Measurements from ENCODE around the gene TCERG1L.

Gene TCERG1L

DNA sequence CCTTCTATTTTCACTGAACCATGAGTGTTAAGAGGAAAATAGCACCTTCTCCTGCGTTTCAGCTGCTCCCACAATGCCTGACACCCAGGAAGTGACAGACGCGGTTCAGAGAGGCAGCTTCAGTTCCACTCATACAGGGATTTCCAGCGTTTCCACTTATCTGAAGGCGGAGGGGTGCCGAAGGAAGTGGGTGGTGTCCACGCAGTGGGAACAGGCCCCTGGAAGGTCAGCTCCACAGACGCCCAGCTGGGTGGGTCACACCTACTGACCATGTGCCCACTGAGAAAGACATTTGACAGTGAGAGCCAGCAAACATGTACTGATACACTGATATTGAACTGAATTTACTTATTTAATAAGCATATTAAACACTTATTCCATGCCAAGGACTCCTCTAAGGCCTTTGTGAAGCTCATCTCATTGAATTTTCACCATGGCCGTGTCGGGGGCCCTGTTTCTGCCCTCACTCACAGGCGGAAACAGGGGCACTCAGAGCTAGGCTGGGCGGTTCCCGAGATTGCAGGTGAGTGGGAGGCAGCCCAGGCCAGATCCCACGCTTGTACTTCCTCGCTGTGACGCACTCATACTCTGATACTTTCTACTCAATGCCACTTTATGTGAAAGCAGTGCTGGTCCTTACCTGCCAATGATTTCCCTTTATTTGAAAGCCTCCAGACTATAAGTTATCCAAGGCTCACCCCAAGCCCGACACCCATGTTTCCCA is 96.8 kb downstream of the TCERG1L start:
- no peak for DNase-seq
- TF ChIP-seq, protein P1, sequence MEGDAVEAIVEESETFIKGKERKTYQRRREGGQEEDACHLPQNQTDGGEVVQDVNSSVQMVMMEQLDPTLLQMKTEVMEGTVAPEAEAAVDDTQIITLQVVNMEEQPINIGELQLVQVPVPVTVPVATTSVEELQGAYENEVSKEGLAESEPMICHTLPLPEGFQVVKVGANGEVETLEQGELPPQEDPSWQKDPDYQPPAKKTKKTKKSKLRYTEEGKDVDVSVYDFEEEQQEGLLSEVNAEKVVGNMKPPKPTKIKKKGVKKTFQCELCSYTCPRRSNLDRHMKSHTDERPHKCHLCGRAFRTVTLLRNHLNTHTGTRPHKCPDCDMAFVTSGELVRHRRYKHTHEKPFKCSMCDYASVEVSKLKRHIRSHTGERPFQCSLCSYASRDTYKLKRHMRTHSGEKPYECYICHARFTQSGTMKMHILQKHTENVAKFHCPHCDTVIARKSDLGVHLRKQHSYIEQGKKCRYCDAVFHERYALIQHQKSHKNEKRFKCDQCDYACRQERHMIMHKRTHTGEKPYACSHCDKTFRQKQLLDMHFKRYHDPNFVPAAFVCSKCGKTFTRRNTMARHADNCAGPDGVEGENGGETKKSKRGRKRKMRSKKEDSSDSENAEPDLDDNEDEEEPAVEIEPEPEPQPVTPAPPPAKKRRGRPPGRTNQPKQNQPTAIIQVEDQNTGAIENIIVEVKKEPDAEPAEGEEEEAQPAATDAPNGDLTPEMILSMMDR (IDR thresholded peaks at IDR 0.05; ENCODE audit: low read depth, low read length) = no peak
- Histone ChIP-seq H3K4me3 (ENCODE audit: low read depth, low read length) (no peak overlapping the region), H3K36me3 (no peaks in the 10 kb centered on the region), H3K9me3 (ENCODE audit: severe bottlenecking) (no peaks in the 10 kb centered on the region), H3K27ac (no peak overlapping the region), H3K27me3 (ENCODE audit: insufficient read depth, low read depth, severe bottlenecking) (no peaks in the 10 kb centered on the region)

DNA sequence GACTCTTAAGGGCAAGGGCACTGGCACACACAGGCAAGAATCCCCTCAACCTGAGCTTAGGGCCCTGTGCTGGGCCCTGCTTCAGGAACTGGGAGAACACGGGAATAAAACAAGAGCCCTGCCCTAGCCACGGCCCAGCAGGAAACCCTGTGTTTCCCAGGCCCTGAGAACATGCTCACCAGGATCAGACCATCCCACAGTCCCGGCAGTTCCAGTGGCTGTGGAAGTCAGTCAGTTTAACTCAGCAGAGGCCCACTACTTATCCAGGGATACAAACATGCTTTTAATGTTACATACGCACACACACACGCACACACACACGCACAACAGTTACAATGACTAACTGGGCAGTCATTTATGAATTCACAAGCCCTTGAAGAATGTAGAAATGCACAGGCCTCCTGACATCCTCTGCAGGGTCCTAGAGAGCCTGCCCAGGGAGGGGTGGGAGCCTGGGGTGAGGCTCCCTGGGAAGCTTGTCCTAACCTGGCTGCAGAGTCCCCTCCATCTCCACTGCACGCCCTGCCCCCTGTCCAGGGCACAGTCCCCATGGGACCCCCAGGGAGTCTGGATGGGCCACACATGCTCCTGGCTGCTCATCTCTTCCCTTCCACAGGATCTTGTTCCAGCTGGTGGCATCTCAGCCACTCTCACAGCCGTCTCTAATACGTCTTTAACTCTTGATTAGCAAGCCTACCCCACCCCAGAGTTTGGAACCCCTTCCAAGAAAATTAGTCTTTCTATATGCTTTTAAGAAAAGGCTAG is 97.6 kb downstream of the TCERG1L start:
- no peaks in the 10 kb centered on the region for H3K27me3 ChIP-seq (ENCODE audit: insufficient read depth, low read depth, severe bottlenecking)
- no peak overlapping the region for H3K4me3 ChIP-seq (ENCODE audit: low read depth, low read length)
- DNase-seq = no peak
- H3K9me3 ChIP-seq (ENCODE audit: severe bottlenecking) = no peaks in the 10 kb centered on the region
- H3K27ac ChIP-seq = no peak overlapping the region
- TF ChIP-seq, protein P1 (IDR thresholded peaks at IDR 0.05; ENCODE audit: low read depth, low read length) = no peak
- H3K36me3 ChIP-seq = no peaks in the 10 kb centered on the region

DNA sequence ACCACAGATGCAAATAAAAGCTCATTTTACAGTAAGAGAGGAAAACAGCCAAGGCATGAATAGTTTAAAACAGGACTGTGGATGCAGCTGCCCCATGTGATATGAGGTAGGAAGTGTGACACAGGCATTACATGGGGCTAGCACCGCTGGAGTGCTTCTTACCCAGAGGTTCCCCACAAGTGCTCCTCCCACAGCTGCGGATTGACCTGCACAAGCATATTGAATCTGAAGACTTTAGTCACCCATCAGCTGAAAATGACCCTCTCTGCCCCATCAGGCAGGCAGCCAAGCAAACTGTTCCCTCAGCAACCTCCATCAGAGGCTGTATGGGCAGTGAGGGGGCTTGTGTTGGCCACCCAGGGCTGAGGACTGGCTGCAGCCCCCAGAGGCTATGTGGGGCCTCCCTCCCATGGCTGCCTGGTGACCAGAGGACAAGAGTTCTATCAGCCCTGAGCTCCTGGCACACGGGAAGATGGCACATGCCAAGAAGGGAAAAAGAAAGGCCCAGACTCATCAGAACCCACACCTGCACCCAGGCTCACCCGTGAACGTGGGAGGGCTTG is 98.7 kb downstream of the TCERG1L start:
- Histone ChIP-seq H3K27ac (no peak overlapping the region), H3K36me3 (no peaks in the 10 kb centered on the region), H3K9me3 (ENCODE audit: severe bottlenecking) (no peaks in the 10 kb centered on the region), H3K4me3 (ENCODE audit: low read depth, low read length) (no peak overlapping the region), H3K27me3 (ENCODE audit: insufficient read depth, low read depth, severe bottlenecking) (no peaks in the 10 kb centered on the region)
- TF ChIP-seq, protein P1 (IDR thresholded peaks at IDR 0.05; ENCODE audit: low read depth, low read length) = no peak
- DNase-seq = no peak

DNA sequence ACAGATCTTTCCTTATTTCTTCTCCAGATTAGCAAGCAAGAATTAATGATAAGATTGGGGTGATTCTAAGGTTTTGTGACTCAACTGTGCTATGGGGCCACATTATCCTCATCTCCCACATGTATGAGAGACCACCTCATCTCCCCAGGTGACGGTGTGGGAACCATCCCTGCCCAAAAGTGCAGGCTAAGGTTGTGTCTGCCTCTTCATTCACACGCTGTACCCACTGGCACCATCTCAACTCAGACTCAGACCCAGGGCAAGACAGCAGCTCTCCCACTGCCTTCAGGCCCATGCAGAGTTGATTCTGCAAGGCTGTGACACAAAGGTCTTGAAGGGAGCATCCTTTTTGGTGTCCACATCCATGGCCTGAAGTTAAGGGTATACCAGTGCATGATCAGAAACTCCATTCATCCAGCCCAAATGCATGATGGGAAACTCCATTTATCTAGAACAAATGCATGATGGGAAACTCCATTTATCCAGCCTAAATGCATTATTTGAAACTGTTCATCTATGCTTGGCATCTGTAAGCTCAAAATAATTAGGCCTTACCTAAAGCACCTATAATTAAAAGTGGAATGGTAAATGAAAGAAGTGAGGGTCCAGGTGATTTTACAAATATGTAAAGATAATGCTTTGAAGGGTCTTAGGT is 99.4 kb downstream of the TCERG1L start:
- Histone ChIP-seq H3K4me3 (ENCODE audit: low read depth, low read length) (no peak overlapping the region), H3K27me3 (ENCODE audit: insufficient read depth, low read depth, severe bottlenecking) (no peaks in the 10 kb centered on the region), H3K36me3 (no peaks in the 10 kb centered on the region), H3K9me3 (ENCODE audit: severe bottlenecking) (no peaks in the 10 kb centered on the region), H3K27ac (no peak overlapping the region)
- TF ChIP-seq, protein P1 (IDR thresholded peaks at IDR 0.05; ENCODE audit: low read depth, low read length) = no peak
- no peak for DNase-seq

DNA sequence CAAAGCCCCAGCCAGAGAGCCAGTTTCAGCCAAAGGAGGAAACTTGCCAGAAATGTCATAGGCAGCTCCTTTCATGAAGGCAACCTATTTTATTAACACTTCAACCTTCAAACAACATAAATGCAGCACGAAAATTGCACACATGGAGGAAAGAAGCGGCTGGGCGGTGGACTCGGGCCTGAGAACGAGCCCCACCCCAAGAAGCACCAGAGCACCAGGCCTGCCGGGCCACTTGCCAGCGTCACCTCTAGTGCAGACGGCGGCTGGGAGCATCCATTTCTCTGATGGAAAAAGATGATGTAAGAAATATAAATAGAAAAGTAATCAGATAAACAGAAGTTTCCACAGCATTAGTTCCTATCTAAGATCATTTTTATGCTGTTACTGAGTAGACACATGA is 100.0 kb downstream of the TCERG1L start:
- no peaks in the 10 kb centered on the region for H3K9me3 ChIP-seq (ENCODE audit: severe bottlenecking)

More for the DNA sequence above, 100.0 kb downstream of the TCERG1L start:
- no peaks in the 10 kb centered on the region for H3K27me3 ChIP-seq (ENCODE audit: insufficient read depth, low read depth, severe bottlenecking)
- H3K27ac ChIP-seq = no peak overlapping the region
- TF ChIP-seq, protein P1 (IDR thresholded peaks at IDR 0.05; ENCODE audit: low read depth, low read length) = no peak
- no peak overlapping the region for H3K4me3 ChIP-seq (ENCODE audit: low read depth, low read length)
- DNase-seq = no peak
- no peaks in the 10 kb centered on the region for H3K36me3 ChIP-seq

Measured in WERI-Rb-1 (cell line).